Colonic mucosa (tissue), 4 donors: ENCODE data around the gene PIK3C2A. TPM values are rescaled to one million over a fixed set of nuclear protein-coding genes. Genes with fewer than 3 reads are reported as not detected.

Experiments
- DNase-seq: peaks from one replicate; pipeline ENCODE4 v3.0.0-alpha.2; 2020
- H3K27ac ChIP-seq: fragments of 200-600 bp; one replicate; pipeline ENCODE4 v1.8.0; 2021
- H3K27me3 ChIP-seq: fragments of 200-600 bp; one replicate; pipeline ENCODE4 v1.8.0; 2021
- H3K36me3 ChIP-seq: fragments of 200-600 bp; one replicate; pipeline ENCODE4 v1.8.0; 2021
- H3K4me1 ChIP-seq: fragments of 200-600 bp; one replicate; pipeline ENCODE4 v1.8.0; 2021; ENCODE audit warnings: mild to moderate bottlenecking
- H3K4me3 ChIP-seq: fragments of 200-600 bp; one replicate; pipeline ENCODE4 v1.8.0; 2021
- H3K9ac ChIP-seq, 2 donors: one replicate each; pipeline ENCODE4 v1.7.0; 2013; ENCODE audit warnings: control low read depth in 2 of 2, low read depth in 2 of 2, low read length in 2 of 2
- H3K9me3 ChIP-seq: fragments of 200-600 bp; one replicate; pipeline ENCODE4 v1.8.0; 2021
- CTCF ChIP-seq: fragments of 200-600 bp; IDR thresholded peaks from one replicate; pipeline ENCODE4 v1.8.0; 2022; ENCODE audit warnings: antibody characterized with exemption, mild to moderate bottlenecking
- intact Hi-C: fragments of 100-400 bp; cut with DNase I; formaldehyde crosslinking; loops from one replicate; pipeline ENCODE4 v1.14.1; 2022
- total RNA-seq, 2 donors: library from RNA; stranded (reverse); fragmentation: NEBNext Ultra II Directional in 1 of 2; extraction: Animal tissue kit (Norgen Biotek cat#: 25700) in 1 of 2; gene quantifications; one replicate each; pipeline ENCODE4 v1.2.1, GENCODE V29; 2021
- donor health status: healthy.
- donor health status: DM: no; HTN: no; CAD: no.
- donor health status: DM: no; HTN: no; CAD: no.

Gene PIK3C2A
- total RNA-seq, 2 donors from 2014 or later = 41.3 to 68.9 TPM

DNA sequence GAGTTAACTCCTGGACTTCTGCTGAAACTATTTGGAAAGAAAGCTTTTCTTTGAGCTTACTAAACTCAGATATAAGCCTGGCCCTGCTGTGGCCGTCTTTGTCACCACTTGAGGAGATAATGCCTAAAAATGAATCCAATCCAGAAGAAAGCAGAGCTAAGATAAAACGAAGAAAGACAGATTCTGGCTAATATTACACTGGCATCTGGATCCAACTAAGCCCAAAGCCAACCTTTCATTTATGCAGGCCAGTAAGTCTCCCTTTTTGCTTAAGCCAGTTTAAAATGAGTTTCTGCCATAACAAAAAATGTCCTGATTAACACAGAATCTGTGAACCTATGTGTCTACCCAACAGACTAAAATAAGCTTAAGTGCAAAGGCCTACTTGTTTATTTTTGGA, 34.5 kb downstream of the PIK3C2A start:
- Histone ChIP-seq H3K9ac (no peak overlapping the region), H3K4me1 (no peaks in the 10 kb centered on the region), H3K27me3 (no peaks in the 10 kb centered on the region), H3K4me3 (no peak overlapping the region), H3K36me3 (no peaks in the 10 kb centered on the region), H3K27ac (no peak overlapping the region), H3K9me3 (no peaks in the 10 kb centered on the region)
- no peak for TF ChIP-seq CTCF
- intact Hi-C loops = no loop called here
- DNase-seq = no peak

DNA sequence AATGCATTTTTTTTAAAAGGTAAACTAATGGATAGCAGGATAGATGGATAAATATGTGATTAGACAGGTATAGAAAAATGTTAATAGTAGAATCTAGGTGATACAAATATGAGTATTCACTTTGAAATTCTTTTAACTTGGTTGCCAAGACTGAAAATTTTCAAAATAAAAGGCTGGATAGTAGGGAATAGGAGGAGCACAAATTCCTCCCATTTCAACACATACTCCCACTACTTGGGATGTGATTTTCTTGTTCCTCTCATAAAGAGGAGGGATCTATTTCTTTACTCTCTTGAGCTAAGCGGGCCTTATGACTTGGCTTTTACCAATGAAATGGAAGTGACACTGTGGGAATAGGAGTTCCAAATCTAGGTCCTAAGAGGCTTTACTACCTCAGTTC, 35.9 kb downstream of the PIK3C2A start:
- Histone ChIP-seq H3K27ac (no peak overlapping the region), H3K4me3 (no peak overlapping the region), H3K27me3 (no peaks in the 10 kb centered on the region), H3K4me1 (no peaks in the 10 kb centered on the region), H3K9me3 (no peaks in the 10 kb centered on the region), H3K9ac (no peak overlapping the region), H3K36me3 (no peaks in the 10 kb centered on the region)
- intact Hi-C loops = no loop called here
- no peak for DNase-seq
- no peak for TF ChIP-seq CTCF

DNA sequence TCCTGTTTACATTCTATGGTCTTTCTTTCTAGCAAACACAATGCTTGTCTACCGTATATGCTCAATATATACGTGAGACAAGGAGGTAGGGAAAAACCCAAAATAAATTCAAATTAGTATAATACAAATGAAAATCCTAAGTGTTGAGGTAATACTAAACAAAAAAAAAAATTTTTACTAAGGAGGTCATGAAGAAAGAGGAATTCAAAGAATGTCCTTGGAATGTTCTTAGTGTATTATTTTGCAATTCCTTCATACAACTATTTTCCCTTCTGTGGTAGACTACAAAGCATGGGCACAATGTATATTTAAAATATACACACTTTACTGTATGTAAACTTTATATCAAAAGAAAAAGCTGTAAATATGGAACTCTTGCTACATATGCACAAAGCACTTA, 36.4 kb downstream of the PIK3C2A start:
- TF ChIP-seq CTCF = no peak
- no peak overlapping the region for H3K9ac ChIP-seq

DNA sequence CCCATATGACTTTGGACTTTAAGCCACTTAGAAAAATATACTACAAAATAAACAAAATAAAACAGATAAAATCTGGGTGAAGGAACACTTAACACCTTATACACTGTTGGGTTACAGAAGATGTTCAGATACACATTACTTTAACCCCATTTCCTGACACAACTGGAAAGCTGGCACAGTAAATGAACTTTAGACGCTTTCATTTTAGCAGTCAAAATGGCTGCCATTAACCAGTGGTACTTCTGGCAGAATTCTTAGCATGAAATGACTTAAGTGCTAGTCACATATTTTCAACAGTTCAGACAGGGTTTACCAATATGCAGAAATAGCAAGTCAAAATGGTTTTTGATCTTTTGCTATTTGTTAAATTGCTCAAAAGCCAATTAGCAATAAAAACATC, 37.9 kb downstream of the PIK3C2A start:
- peaks cover 3% of the 10 kb centered on the region for H3K4me1 ChIP-seq
- no peak overlapping the region for H3K27ac ChIP-seq
- H3K4me3 ChIP-seq = no peak overlapping the region
- H3K36me3 ChIP-seq = no peaks in the 10 kb centered on the region
- DNase-seq = no peak
- no peaks in the 10 kb centered on the region for H3K9me3 ChIP-seq
- no peak for TF ChIP-seq CTCF
- H3K9ac ChIP-seq = no peak overlapping the region
- no peaks in the 10 kb centered on the region for H3K27me3 ChIP-seq
- intact Hi-C loops = no loop called here

More for the DNA sequence above, 36.4 kb downstream of the PIK3C2A start:
- no peaks in the 10 kb centered on the region for H3K4me1 ChIP-seq
- DNase-seq = no peak
- no peak overlapping the region for H3K4me3 ChIP-seq
- no peaks in the 10 kb centered on the region for H3K27me3 ChIP-seq
- intact Hi-C loops = no loop called here
- no peak overlapping the region for H3K27ac ChIP-seq
- H3K9me3 ChIP-seq = no peaks in the 10 kb centered on the region
- no peaks in the 10 kb centered on the region for H3K36me3 ChIP-seq

DNA sequence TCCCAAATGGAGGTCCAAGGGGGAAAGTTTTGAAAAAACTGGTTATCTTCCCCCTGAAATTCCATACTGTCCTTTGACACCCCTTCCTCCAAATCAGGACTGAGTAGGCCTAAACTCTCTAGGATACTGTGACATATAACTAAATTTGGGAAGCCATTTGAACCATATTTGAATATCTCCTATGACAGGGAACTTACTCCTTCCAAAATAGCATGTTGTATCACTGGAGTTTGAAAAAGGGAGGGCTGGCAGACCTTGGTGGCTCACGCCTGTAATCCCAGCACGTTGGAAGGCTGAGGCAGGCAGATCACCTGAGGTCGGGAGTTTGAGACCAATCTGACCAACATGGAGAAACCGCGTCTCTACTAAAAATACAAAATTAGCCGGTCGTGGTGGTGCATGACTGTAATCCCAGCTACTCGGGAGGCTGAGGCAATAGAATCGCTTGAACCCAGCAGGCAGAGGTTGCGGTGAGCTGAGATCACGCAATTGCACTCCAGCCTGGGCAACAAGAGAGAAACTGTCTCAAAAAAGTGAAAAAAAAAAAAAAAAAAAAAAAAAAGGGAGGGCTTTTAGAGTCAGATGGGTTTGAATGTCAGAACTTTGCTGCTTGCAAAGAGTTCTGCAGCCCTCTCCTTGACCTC, 42.4 kb downstream of the PIK3C2A start:
- Histone ChIP-seq H3K36me3 (no peaks in the 10 kb centered on the region), H3K9me3 (no peaks in the 10 kb centered on the region), H3K4me3 (no peak overlapping the region), H3K9ac (no peak overlapping the region), H3K4me1 (peaks cover 9% of the 10 kb centered on the region), H3K27ac (no peak overlapping the region), H3K27me3 (no peaks in the 10 kb centered on the region)
- TF ChIP-seq CTCF = no peak
- intact Hi-C loops = no loop called here
- no peak for DNase-seq
